OCI-LY3 (cell line): ENCODE data around the gene PTPN3.

ENCODE experiments used
- H2AFZ ChIP-seq: fragments of 200-600, 300-600 bp; shearing (Covaris generic); 2 replicates; pipeline ENCODE4 v1.6.0; 2014; ENCODE audit warnings: antibody characterized with exemption, low read depth, low read length
- H3K27ac ChIP-seq: fragments of 200-600, 300-600 bp; sonication (generic); 2 replicates; pipeline ENCODE4 v1.5.1; 2014; ENCODE audit warnings: mild to moderate bottlenecking, low read length, moderate library complexity, mixed read lengths
- H3K27me3 ChIP-seq: fragments of 200-600, 300-600 bp; sonication (generic); 2 replicates; pipeline ENCODE4 v1.6.1; 2014; ENCODE audit warnings: low read depth, low read length, mixed read lengths
- H3K36me3 ChIP-seq: fragments of 200-600, 300-600 bp; sonication (generic); replicated peaks from 2 replicates; pipeline ENCODE3; 2014; ENCODE audit warnings: low read depth, low read length, mixed read lengths
- H3K4me1 ChIP-seq: fragments of 300-600, 200-600 bp; sonication (generic); 2 replicates; pipeline ENCODE4 v1.6.1; 2014; ENCODE audit warnings: low read length, mixed read lengths
- H3K4me2 ChIP-seq: fragments of 200-600, 300-600 bp; sonication (generic); 2 replicates; pipeline ENCODE4 v1.6.1; 2014; ENCODE audit warnings: low read length, mixed read lengths
- H3K4me3 ChIP-seq: fragments of 300-600, 200-600 bp; sonication (generic); 2 replicates; pipeline ENCODE4 v1.5.1; 2014; ENCODE audit warnings: antibody characterized with exemption, mild to moderate bottlenecking, low read length, moderate library complexity
- H3K79me2 ChIP-seq: fragments of 300-600, 200-600 bp; shearing (Covaris generic); 2 replicates; pipeline ENCODE4 v1.6.1; 2014; ENCODE audit warnings: mild to moderate bottlenecking, low read length, mixed read lengths
- H3K9ac ChIP-seq: fragments of 300-600, 200-600 bp; shearing (Covaris generic); 2 replicates; pipeline ENCODE4 v1.6.0; 2014; ENCODE audit warnings: mild to moderate bottlenecking, low read length, moderate library complexity
- H3K9me3 ChIP-seq: fragments of 200-600, 300-600 bp; shearing (Covaris generic); 2 replicates; pipeline ENCODE4 v1.6.1; 2014; ENCODE audit warnings: low read length, mixed read lengths; ENCODE audit not compliant: insufficient read depth
- H4K20me1 ChIP-seq: fragments of 200-600, 300-600 bp; sonication (generic); 2 replicates; pipeline ENCODE4 v1.6.1; 2016; ENCODE audit warnings: low read length, mixed read lengths; ENCODE audit not compliant: insufficient read depth
- EZH2phosphoT487 ChIP-seq: fragments of 200-600 bp; shearing (Covaris generic); IDR thresholded peaks from 2 replicates; pipeline ENCODE4 v1.6.1; 2018; ENCODE audit warnings: antibody characterized with exemption, mixed run types, low read depth
- TF ChIP-seq, protein P1 (sequence below): fragments of 200-600, 300-600 bp; sonication (generic); IDR thresholded peaks from 2 replicates; pipeline ENCODE4 v1.5.1; 2014; ENCODE audit warnings: antibody characterized with exemption, low read length, low read depth

PTPN3 gene

DNA sequence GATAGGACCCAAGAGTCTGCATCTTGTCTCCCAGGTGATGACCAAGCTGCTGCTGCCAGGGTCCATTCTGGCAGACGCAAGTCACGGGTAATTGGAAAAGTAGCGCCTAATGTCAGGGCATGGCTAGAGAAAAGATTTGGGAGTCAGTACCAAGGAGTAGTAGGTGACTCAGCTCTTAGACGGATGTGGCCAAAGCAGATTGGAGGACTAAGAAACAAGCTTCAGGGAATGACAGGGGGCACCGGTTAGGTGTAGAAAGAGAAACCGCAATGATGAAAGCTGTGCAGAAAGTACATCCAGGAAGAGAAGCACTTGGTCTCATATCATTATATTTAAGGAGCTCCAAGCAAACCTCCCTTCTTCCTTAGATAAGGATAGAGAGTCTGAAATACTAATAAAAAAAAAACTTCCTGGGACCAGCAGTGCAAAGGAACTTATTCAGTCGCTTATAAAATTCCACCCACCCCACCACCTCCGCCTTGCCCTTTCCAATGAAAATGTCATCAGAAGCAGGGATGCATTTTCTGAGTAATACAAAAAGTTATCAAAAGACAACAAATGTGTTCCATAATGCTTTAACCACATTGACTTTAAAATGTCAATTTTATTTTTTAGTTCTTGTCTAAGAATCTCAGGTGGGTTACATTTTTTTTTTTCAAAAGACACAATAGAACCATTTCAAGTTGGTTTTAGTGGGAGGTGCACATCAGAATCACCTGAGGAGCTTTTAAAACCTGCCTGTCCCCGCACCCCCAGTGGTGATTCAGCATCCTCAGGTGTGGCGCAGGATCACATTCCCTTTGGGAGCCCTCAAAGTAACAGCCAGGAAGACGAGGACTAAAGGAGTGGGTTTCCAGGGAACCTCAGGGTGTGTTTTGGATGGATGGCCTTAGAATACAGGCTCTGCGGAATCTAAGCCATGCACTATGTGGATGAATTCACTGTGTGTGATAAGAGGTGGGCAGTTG lies 31.2 kb downstream of the PTPN3 start:
- H3K79me2 ChIP-seq = no peaks in the 10 kb centered on the region
- no peaks in the 10 kb centered on the region for H4K20me1 ChIP-seq
- no peak for TF ChIP-seq EZH2phosphoT487
- TF ChIP-seq, protein P1, sequence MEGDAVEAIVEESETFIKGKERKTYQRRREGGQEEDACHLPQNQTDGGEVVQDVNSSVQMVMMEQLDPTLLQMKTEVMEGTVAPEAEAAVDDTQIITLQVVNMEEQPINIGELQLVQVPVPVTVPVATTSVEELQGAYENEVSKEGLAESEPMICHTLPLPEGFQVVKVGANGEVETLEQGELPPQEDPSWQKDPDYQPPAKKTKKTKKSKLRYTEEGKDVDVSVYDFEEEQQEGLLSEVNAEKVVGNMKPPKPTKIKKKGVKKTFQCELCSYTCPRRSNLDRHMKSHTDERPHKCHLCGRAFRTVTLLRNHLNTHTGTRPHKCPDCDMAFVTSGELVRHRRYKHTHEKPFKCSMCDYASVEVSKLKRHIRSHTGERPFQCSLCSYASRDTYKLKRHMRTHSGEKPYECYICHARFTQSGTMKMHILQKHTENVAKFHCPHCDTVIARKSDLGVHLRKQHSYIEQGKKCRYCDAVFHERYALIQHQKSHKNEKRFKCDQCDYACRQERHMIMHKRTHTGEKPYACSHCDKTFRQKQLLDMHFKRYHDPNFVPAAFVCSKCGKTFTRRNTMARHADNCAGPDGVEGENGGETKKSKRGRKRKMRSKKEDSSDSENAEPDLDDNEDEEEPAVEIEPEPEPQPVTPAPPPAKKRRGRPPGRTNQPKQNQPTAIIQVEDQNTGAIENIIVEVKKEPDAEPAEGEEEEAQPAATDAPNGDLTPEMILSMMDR = no peak
- H3K9ac ChIP-seq = no peak overlapping the region
- no peaks in the 10 kb centered on the region for H3K36me3 ChIP-seq
- no peaks in the 10 kb centered on the region for H3K9me3 ChIP-seq
- peaks cover 24% of the 10 kb centered on the region for H3K27me3 ChIP-seq
- peaks cover 10% of the 10 kb centered on the region for H3K4me1 ChIP-seq
- no peak overlapping the region for H3K4me2 ChIP-seq
- no peak overlapping the region for H3K27ac ChIP-seq
- no peak overlapping the region for H2AFZ ChIP-seq
- no peak overlapping the region for H3K4me3 ChIP-seq

DNA sequence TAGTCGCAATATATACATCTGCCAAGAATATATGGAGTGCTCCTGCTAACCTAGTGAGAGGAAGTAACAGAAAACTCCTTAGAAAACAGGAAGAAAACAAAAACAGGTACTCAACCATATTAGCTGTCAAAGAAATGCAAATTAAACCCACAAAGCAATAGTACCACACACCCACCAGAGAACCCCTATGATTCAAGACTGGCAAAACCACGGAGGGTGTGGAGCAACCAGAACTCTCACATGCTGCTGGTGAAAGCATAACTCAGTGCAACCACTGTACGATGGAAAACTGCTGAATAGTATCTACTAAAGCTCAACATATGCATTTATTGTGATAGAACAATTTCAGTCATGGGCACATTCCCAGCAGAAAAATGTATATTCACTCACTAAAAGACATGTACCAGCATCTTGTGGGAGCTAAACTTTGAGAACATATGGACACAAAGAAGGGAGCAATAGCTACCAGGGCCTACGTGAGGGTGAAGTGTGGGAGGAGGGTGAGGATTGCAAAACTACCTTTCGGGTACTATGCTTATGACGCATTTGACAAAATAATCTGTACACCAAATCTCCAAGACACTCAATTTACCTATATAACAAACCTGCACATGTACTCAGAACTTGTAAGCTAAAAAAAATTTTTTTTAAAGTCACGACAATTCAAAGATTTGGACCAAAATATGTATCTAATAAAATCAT lies 34.0 kb downstream of the PTPN3 start:
- H3K4me1 ChIP-seq = peaks cover 10% of the 10 kb centered on the region
- H3K79me2 ChIP-seq = no peaks in the 10 kb centered on the region
- H3K4me2 ChIP-seq = no peak overlapping the region
- H3K27ac ChIP-seq = no peak overlapping the region
- H3K36me3 ChIP-seq = no peaks in the 10 kb centered on the region
- no peak for TF ChIP-seq EZH2phosphoT487
- TF ChIP-seq, protein P1 = no peak
- H3K9me3 ChIP-seq = no peaks in the 10 kb centered on the region
- H2AFZ ChIP-seq = no peak overlapping the region
- no peaks in the 10 kb centered on the region for H4K20me1 ChIP-seq
- H3K27me3 ChIP-seq = peaks cover 22% of the 10 kb centered on the region
- H3K4me3 ChIP-seq = no peak overlapping the region
- H3K9ac ChIP-seq = no peak overlapping the region

DNA sequence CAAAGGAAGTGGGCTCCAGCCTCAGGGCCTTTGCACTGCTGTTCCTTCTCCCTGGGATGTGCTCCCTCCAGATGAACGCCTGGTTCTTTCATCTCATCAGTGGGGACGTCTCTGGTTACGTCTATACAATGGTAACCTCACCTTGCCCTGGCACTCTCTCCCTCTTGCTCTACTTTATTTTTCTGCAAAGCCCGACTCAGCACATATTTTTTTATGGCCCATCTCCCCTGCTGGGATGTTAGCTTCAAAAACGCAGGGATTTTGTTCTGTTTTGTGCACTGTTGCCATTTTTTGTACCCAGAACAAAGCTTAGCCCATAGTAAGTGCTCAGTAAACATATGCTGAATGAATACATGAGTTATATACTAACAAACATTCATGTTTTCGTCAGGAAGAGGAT lies 37.5 kb downstream of the PTPN3 start:
- H3K27me3 ChIP-seq = peaks cover 25% of the 10 kb centered on the region
- H3K4me3 ChIP-seq = no peak overlapping the region
- no peaks in the 10 kb centered on the region for H3K9me3 ChIP-seq
- no peak overlapping the region for H3K4me2 ChIP-seq
- no peaks in the 10 kb centered on the region for H3K79me2 ChIP-seq
- no peak overlapping the region for H2AFZ ChIP-seq
- H3K4me1 ChIP-seq = peaks cover 10% of the 10 kb centered on the region
- H4K20me1 ChIP-seq = no peaks in the 10 kb centered on the region
- TF ChIP-seq EZH2phosphoT487 = no peak
- TF ChIP-seq, protein P1 = no peak
- H3K36me3 ChIP-seq = no peaks in the 10 kb centered on the region
- no peak overlapping the region for H3K9ac ChIP-seq
- H3K27ac ChIP-seq = no peak overlapping the region

DNA sequence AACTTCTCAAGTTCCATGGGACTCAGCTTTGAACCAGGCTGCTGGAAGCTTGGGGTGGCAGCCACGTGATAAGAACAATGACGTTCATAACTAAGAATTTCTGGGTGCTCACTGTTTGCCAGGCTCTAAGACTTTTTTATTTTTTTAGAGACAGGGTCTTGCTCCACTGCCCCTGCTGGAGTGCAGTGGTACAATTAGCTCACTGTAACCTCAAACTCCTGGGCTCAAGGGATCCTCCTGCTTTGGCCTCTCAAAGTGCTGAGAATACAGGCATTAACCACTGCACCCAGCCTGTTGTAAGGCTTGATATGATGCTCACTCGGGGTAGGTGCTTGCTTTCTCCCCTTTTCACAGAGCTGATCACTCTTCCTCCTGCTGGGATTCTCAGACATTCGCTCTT lies 38.7 kb downstream of the PTPN3 start:
- H2AFZ ChIP-seq = no peak overlapping the region
- H3K79me2 ChIP-seq = no peaks in the 10 kb centered on the region
- peaks cover 10% of the 10 kb centered on the region for H3K4me1 ChIP-seq
- no peaks in the 10 kb centered on the region for H3K9me3 ChIP-seq
- H3K27ac ChIP-seq = no peak overlapping the region
- no peak overlapping the region for H3K4me2 ChIP-seq
- peaks cover 29% of the 10 kb centered on the region for H3K27me3 ChIP-seq
- H3K36me3 ChIP-seq = no peaks in the 10 kb centered on the region
- no peak overlapping the region for H3K4me3 ChIP-seq
- TF ChIP-seq, protein P1 = no peak
- TF ChIP-seq EZH2phosphoT487 = no peak
- H3K9ac ChIP-seq = no peak overlapping the region
- H4K20me1 ChIP-seq = no peaks in the 10 kb centered on the region
